ENCODE data around the gene PBXIP1.

GRCh38 chr1:154994591-154994990 lies 38.7 kb upstream of the PBXIP1 start:
- TF ChIP-seq CTCF (IDR thresholded peaks at IDR 0.05; ENCODE audit: borderline replicate concordance, extremely low read depth, low read length, poor library complexity, severe bottlenecking) (no peak), EZH2 (IDR thresholded peaks at IDR 0.05; ENCODE audit: borderline replicate concordance, low read depth, low read length, severe bottlenecking) (no peak)

All from DND-41 (cell line).